Measurements from ENCODE around the gene TAOK3. TPM values are rescaled to one million over a fixed set of nuclear protein-coding genes. Genes with fewer than 3 reads are reported as not detected.
"Not testable (repeated sequence)": the region's sequence is repeated elsewhere in the genome, so short reads cannot be mapped to it uniquely, and the experiment has no call there.

The TAOK3 gene
- total RNA-seq, 1 experiment from 2014 or later = 5.5 TPM

GRCh38 chr12:118144499-118144898, 228.2 kb downstream of the TAOK3 start:
- DNase-seq (ENCODE audit: low spot score) = no peak

DNA sequence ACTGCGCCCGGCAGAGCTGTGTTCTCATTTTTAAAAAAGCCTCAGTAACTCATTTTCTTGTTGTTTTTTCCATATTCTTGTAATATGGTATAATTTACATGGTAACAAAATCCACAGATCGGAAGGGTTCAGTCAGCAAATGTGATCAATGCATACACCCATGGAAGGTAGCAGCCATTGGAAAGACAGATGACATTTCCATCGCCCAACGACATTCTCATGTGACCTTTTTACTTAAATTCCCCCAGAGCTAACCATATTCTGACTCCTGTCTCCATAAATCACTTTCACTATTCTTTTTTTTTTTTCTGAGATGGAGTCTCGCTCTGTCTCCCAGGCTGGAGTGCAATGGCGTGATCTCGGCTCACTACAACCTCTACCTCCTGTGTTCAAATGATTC, 231.9 kb downstream of the TAOK3 start:
- DNase-seq (ENCODE audit: low spot score) = no peak

GRCh38 chr12:118137148-118137678, 235.5 kb downstream of the TAOK3 start:
- no peak for DNase-seq (ENCODE audit: low spot score)

DNA sequence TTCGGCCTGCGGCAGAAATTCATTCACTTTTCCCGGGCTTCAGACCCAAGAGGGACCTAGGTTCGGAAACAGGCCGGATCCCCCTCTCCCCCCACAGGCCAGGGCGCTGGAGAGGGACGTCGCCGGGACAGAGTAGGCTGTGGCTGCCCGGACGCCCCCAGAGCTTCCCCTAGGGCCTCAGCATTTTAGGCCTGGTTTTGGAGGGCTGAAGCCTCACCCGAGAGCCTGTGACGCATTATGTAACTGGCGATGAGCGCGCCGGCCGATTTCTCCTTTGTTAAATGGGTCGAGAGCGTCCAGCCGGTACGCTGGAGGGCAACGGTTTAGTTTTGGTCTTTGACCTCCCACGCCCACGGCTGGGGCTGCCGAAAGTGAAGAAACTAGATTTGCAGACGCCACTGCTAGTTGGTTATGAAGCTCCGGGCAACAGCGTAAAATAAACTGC, 236.1 kb downstream of the TAOK3 start:
- peak; percentile 26 for DNase-seq (ENCODE audit: low spot score)

- peak; percentile 94 for DNase-seq (ENCODE audit: low spot score)
These were observed 236.7 kb downstream of the TAOK3 start, which contains the start of gene PEBP1 for GRCh38 chr12:118135788-118136558. TSS of gene PEBP1 (plus strand) at chr12:118136124. CDS start at chr12:118136210, 86 bp downstream.

GRCh38 chr12:118129436-118129835, 243.3 kb downstream of the TAOK3 start:
- DNase-seq (ENCODE audit: low spot score) = not testable (repeated sequence)

- no peak for DNase-seq (ENCODE audit: low spot score)
These were observed 244.8 kb downstream of the TAOK3 start for GRCh38 chr12:118127867-118128266.

- DNase-seq (ENCODE audit: low spot score) = no peak
These were observed 246.5 kb downstream of the TAOK3 start for GRCh38 chr12:118126119-118126757.

DNA sequence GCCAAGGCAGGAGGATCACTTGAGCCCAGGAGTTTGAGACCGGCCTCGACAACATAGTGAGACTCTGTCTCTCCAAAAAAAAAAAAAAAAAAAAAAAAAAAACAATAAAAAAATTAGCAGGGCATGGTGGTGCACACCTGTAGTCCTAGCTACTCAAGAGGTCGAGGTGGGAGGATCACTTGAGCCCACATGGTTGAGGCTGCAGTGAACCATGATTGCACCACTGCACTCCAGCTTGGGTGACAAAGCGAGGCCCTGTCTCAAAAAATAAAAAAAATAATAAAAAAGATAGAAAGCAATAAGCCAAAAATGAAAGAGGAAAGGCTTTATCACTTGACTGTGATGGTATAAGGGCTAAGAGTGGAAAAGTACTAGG, 247.0 kb downstream of the TAOK3 start:
- DNase-seq (ENCODE audit: low spot score) = no peak

DNA sequence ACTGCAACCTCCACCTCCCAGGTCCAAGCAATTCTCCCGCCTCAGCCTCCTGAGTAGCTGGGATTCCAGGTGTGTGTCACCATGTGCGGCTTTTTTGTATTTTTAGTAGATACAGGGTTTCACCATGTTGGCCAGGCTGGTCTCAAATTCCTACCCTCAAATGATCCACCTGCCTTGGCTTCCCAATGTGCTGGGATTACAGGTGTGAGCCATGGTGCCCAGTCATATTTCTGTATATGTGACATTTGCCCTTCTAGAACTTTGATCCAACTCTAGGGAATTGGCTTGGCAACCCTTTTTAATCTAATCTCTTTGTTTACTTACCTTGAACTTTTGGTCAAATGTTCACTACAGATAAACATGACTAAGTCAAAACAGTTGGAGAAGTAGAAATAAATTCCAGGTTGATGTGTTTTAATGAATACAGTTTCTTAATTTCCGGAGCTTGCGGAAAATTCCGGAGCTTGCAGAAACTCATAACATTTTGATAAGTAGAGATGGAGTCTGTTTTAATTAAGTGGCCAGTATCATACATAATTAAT, 248.3 kb downstream of the TAOK3 start:
- DNase-seq (ENCODE audit: low spot score) = peak; percentile 15

DNA sequence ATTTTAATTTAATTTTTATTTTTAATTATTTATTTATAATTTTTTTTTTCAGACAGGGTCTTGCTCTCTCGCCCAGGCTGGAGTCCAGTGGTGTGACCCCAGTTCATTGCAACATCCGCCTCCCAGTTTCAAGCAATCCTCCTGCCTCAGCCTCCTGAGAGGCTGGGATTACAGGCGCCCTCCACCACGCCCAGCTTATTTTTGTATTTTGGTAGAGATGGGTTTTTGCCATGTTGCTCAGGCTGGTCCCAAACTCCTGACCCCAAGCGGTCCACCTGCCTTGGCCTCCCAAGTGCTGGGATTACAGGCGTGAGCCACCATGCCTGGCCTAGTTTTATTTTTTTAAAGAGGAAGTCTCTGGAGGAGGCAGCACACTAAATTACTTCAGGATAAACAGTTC, 250.4 kb downstream of the TAOK3 start:
- DNase-seq (ENCODE audit: low spot score) = no peak

DNA sequence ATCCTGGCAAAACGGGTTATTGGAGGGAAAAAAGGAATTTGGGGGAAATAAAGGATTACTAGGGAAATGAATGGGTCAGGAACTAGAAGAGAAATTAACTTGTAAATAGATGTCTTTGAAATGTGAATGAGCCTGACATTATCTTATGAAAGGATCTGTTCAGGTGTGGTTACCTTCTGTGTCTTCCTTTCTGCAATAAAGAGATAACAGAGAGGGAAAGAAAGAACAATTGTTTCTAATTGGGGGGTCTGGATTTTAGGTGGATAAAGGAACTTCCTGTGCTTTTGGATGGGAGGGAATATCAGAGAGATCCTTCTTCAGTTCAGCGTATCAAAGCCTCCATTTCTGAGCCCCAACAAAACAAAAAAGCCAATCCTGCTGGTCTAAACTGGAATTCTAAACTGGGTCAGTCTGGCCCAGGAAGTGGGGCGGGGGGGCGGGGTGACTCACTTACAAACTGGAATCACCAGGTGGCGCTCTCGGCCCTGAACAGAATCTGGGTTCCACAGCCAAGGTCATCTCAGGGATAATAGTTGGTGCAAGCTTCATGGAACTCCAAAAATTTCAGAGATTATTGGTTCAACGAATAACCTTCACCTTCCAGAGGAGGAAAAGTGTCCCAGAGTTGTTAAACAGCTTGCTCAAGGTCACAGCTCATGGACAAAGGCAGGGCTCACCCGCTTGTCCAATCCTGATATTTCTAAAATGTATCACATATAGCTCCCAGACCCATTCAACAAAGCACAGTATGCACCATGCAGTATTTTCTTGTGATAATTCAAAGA, 251.9 kb downstream of the TAOK3 start:
- DNase-seq (ENCODE audit: low spot score) = peak; percentile 85

GRCh38 chr12:118119449-118119879, 253.2 kb downstream of the TAOK3 start:
- DNase-seq (ENCODE audit: low spot score) = no peak

- DNase-seq (ENCODE audit: low spot score) = peak; percentile 12
These were observed 263.6 kb downstream of the TAOK3 start for GRCh38 chr12:118109088-118109487.

GRCh38 chr12:118107694-118108093, 265.0 kb downstream of the TAOK3 start:
- no peak for DNase-seq (ENCODE audit: low spot score)

GRCh38 chr12:118107011-118107410, 265.7 kb downstream of the TAOK3 start:
- DNase-seq (ENCODE audit: low spot score) = peak; percentile 8

DNA sequence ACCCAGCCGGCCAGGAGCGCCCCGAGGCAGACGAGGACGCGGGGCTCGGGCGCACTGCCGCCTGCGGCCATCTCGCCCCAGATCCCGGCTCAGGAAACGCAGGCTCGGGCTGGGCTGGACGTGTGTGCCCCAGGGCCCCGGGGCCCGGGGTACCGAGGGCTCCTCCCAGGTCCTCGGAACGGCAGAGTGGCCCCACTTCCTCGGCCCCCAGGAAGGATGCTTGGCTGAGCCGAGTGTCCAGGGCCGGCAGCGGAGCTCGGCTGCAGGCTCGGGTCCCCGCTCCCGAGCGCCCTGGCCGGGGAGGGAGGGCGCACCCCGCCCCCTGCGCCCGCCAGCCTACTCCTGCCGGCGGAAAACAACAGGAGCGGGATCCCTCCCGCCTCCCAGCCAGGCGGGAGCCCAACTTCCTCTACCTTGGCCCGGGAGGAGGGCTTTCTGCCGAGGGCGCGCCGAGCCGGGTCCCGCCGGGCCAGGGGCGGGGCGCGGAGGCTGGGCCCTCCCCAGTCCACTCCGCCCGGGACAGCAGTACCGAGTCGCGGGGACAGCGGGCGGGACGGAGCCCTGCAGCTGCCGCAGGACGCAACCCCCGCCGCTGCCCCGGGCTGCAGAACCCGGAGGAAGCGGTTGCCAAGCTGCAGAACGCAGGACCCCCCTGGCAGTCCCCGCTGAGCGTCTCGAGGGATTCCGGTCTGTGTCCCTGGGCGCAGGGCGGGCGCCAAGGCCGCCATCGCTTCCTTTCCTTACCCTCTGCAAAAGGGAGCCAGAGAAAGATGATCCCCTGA, 268.9 kb downstream of the TAOK3 start, which contains the start of gene VSIG10:
TSS of gene VSIG10 (minus strand) at position 411 of the 782 bp plus-strand sequence. CDS start at position 71, 340 bp downstream.
- DNase-seq (ENCODE audit: low spot score) = peak; percentile 85

GRCh38 chr12:118103201-118103600, 269.5 kb downstream of the TAOK3 start:
- peak; percentile 32 for DNase-seq (ENCODE audit: low spot score)

GRCh38 chr12:118102609-118103008, 270.1 kb downstream of the TAOK3 start:
- DNase-seq (ENCODE audit: low spot score) = no peak

DNA sequence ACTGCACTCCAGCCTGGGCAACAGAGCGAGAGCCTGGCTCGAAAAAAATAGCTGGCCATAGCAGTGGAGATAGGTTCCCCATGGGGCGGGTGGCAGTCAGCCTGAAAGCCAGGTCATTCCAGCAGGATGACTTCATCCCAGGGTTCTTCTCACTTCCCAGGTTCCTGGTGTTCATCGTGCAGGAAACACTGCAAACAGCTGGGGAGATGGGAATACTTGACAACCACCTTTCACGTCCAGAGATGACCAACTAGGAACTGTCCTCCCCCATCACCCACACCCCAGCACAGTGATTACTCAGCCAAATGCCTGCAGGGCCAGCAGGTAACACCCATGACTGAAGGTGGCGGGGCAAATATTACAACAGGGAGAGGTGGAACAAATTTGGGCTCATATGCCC, 270.6 kb downstream of the TAOK3 start:
- DNase-seq (ENCODE audit: low spot score) = peak; percentile 27

GRCh38 chr12:118101051-118101450, 271.7 kb downstream of the TAOK3 start:
- DNase-seq (ENCODE audit: low spot score) = no peak

Measured in HT-29 (cell line).